ENCODE data around the gene NDUFV3.
"Not testable (repeated sequence)": the region's sequence is repeated elsewhere in the genome, so short reads cannot be mapped to it uniquely, and the experiment has no call there.

NDUFV3 gene

GRCh38 chr21:42887326-42887725 lies 5.8 kb upstream of the NDUFV3 start:
- H3K9me3 ChIP-seq (ENCODE audit: control insufficient read depth in 2 of 2, low read length in 2 of 2) = no peaks in the 10 kb centered on the region
- no peaks in the 10 kb centered on the region for H3K27me3 ChIP-seq (ENCODE audit: control insufficient read depth in 2 of 2, insufficient read depth in 2 of 2, low read length in 2 of 2)
- peaks cover 0 to 1% of the 10 kb centered on the region in 2 donors for H3K4me1 ChIP-seq (ENCODE audit: control insufficient read depth in 2 of 2, insufficient read depth in 2 of 2, low read length in 2 of 2)
- no peaks in the 10 kb centered on the region for H3K36me3 ChIP-seq (ENCODE audit: control insufficient read depth in 2 of 2, insufficient read depth in 2 of 2, low read length in 2 of 2)
- no peak overlapping the region for H3K9ac ChIP-seq (ENCODE audit: low read depth in 1 of 2, low read length in 2 of 2)
- H3K27ac ChIP-seq (ENCODE audit: low read depth in 2 of 2, low read length in 2 of 2) = no peak overlapping the region
- no peak overlapping the region for H3K4me3 ChIP-seq (ENCODE audit: low read length in 2 of 2)

DNA sequence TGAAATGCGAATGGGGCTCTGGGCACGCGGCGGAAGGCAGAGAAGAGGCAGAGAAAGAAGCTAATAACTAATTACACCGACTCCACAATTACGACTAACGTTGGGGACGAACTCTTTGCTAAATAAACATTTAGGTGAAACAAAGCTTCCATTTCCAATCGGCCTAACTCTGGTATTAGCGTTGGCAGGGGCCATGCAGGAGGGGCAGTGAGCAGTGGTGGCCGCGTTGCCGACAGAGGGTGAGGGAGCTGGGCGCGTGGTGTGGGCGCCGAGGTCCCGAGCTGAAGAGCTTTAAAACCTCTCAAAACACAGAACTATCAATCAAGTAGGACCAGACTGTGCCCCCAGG lies 553 bp upstream of the NDUFV3 start:
- Histone ChIP-seq H3K9me3 (ENCODE audit: control insufficient read depth in 2 of 2, low read length in 2 of 2) (no peaks in the 10 kb centered on the region), H3K4me1 (ENCODE audit: control insufficient read depth in 2 of 2, insufficient read depth in 2 of 2, low read length in 2 of 2) (peaks cover 3 to 5% of the 10 kb centered on the region in 2 donors), H3K9ac (ENCODE audit: low read depth in 1 of 2, low read length in 2 of 2) (peak overlapping the region; percentile 97 to 98), H3K27ac (ENCODE audit: low read depth in 2 of 2, low read length in 2 of 2) (peak overlapping the region; percentile 94 to 97), H3K27me3 (ENCODE audit: control insufficient read depth in 2 of 2, insufficient read depth in 2 of 2, low read length in 2 of 2) (no peaks in the 10 kb centered on the region), H3K4me3 (ENCODE audit: low read length in 2 of 2) (peak overlapping the region; percentile 73 to 93), H3K36me3 (ENCODE audit: control insufficient read depth in 2 of 2, insufficient read depth in 2 of 2, low read length in 2 of 2) (peaks cover 6 to 11% of the 10 kb centered on the region in 2 donors)

DNA sequence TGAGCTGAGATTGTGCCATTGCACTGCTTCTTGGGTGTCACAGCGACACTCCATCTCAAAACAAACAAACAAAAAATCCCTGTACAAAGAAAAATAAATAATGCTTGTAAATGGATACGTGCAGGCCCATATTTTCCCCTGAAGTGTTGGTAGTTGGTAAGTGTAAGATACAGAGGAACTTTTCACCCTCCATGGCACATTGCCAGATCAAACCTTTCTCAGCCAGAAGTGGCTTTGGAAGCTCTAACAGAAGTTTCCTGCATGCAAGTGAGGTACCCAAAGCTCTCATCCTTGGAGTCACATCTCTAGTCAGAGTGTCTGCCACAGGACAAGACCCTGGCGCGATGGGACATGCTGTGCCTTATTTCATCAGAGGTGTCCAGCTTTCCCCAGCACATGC lies 7.3 kb downstream of the NDUFV3 start:
- Histone ChIP-seq H3K9ac (ENCODE audit: low read depth in 1 of 2, low read length in 2 of 2) (no peak overlapping the region), H3K4me1 (ENCODE audit: control insufficient read depth in 2 of 2, insufficient read depth in 2 of 2, low read length in 2 of 2) (no peaks in the 10 kb centered on the region), H3K27ac (ENCODE audit: low read depth in 2 of 2, low read length in 2 of 2) (no peak overlapping the region), H3K36me3 (ENCODE audit: control insufficient read depth in 2 of 2, insufficient read depth in 2 of 2, low read length in 2 of 2) (peaks cover 51 to 56% of the 10 kb centered on the region in 2 donors), H3K4me3 (ENCODE audit: low read length in 2 of 2) (no peak overlapping the region), H3K9me3 (ENCODE audit: control insufficient read depth in 2 of 2, low read length in 2 of 2) (no peaks in the 10 kb centered on the region), H3K27me3 (ENCODE audit: control insufficient read depth in 2 of 2, insufficient read depth in 2 of 2, low read length in 2 of 2) (no peaks in the 10 kb centered on the region)

DNA sequence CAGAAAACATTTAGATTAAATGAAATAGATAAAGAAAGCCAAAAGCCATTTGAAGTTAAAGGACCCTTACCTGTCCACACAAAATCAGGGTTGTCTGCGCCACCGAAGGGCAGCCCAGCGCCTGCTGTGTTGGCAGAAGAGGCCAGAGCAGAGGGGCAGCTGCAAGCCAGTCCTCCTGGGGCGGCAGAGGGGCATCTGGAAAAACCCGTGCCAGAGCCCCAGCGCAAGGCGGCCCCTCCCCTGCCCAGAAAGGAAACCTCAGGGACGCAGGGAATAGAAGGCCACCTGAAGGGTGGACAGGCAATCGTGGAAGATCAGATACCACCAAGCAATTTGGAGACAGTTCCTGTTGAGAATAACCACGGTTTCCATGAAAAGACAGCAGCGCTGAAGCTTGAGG lies 10.7 kb downstream of the NDUFV3 start:
- no peaks in the 10 kb centered on the region for H3K4me1 ChIP-seq (ENCODE audit: control insufficient read depth in 2 of 2, insufficient read depth in 2 of 2, low read length in 2 of 2)
- no peak overlapping the region for H3K27ac ChIP-seq (ENCODE audit: low read depth in 2 of 2, low read length in 2 of 2)
- peaks cover 52 to 57% of the 10 kb centered on the region in 2 donors for H3K36me3 ChIP-seq (ENCODE audit: control insufficient read depth in 2 of 2, insufficient read depth in 2 of 2, low read length in 2 of 2)
- no peaks in the 10 kb centered on the region for H3K9me3 ChIP-seq (ENCODE audit: control insufficient read depth in 2 of 2, low read length in 2 of 2)
- no peak overlapping the region for H3K9ac ChIP-seq (ENCODE audit: low read depth in 1 of 2, low read length in 2 of 2)
- no peak overlapping the region for H3K4me3 ChIP-seq (ENCODE audit: low read length in 2 of 2)
- no peaks in the 10 kb centered on the region for H3K27me3 ChIP-seq (ENCODE audit: control insufficient read depth in 2 of 2, insufficient read depth in 2 of 2, low read length in 2 of 2)

GRCh38 chr21:42905195-42905594 lies 12.1 kb downstream of the NDUFV3 start:
- H3K9me3 ChIP-seq (ENCODE audit: control insufficient read depth in 2 of 2, low read length in 2 of 2) = no peaks in the 10 kb centered on the region
- H3K36me3 ChIP-seq (ENCODE audit: control insufficient read depth in 2 of 2, insufficient read depth in 2 of 2, low read length in 2 of 2) = peaks cover 51 to 63% of the 10 kb centered on the region in 2 donors
- no peaks in the 10 kb centered on the region for H3K27me3 ChIP-seq (ENCODE audit: control insufficient read depth in 2 of 2, insufficient read depth in 2 of 2, low read length in 2 of 2)
- H3K4me1 ChIP-seq (ENCODE audit: control insufficient read depth in 2 of 2, insufficient read depth in 2 of 2, low read length in 2 of 2) = no peaks in the 10 kb centered on the region
- no peak overlapping the region for H3K9ac ChIP-seq (ENCODE audit: low read depth in 1 of 2, low read length in 2 of 2)
- H3K4me3 ChIP-seq (ENCODE audit: low read length in 2 of 2) = no peak overlapping the region
- H3K27ac ChIP-seq (ENCODE audit: low read depth in 2 of 2, low read length in 2 of 2) = no peak overlapping the region

DNA sequence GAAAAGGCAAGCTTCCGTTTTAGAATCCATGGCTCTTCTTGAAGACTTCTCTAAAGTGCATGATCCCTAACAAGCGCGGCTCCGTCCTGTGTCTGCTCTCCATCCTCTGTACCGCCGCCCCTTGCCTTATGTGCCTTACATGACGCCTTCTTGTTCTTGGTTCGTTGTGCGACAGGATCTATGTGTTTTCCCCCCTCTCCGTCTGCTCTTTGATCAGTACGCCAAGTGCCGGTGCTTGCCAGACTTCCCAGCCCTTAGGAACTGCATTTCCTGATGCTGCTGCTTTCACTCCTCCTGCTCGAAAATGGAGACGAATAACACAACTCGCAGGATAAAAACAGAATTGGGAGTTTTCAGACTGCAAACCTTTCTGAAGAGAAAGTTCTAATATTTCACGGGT lies 13.1 kb downstream of the NDUFV3 start:
- H3K4me3 ChIP-seq (ENCODE audit: low read length in 2 of 2) = no peak overlapping the region
- H3K36me3 ChIP-seq (ENCODE audit: control insufficient read depth in 2 of 2, insufficient read depth in 2 of 2, low read length in 2 of 2) = peaks cover 54 to 56% of the 10 kb centered on the region in 2 donors
- H3K27ac ChIP-seq (ENCODE audit: low read depth in 2 of 2, low read length in 2 of 2) = no peak overlapping the region
- H3K9ac ChIP-seq (ENCODE audit: low read depth in 1 of 2, low read length in 2 of 2) = no peak overlapping the region
- no peaks in the 10 kb centered on the region for H3K9me3 ChIP-seq (ENCODE audit: control insufficient read depth in 2 of 2, low read length in 2 of 2)
- H3K27me3 ChIP-seq (ENCODE audit: control insufficient read depth in 2 of 2, insufficient read depth in 2 of 2, low read length in 2 of 2) = no peaks in the 10 kb centered on the region
- H3K4me1 ChIP-seq (ENCODE audit: control insufficient read depth in 2 of 2, insufficient read depth in 2 of 2, low read length in 2 of 2) = no peaks in the 10 kb centered on the region

GRCh38 chr21:42908484-42908883 lies 15.4 kb downstream of the NDUFV3 start:
- peaks cover 46 to 51% of the 10 kb centered on the region in 2 donors for H3K36me3 ChIP-seq (ENCODE audit: control insufficient read depth in 2 of 2, insufficient read depth in 2 of 2, low read length in 2 of 2)

DNA sequence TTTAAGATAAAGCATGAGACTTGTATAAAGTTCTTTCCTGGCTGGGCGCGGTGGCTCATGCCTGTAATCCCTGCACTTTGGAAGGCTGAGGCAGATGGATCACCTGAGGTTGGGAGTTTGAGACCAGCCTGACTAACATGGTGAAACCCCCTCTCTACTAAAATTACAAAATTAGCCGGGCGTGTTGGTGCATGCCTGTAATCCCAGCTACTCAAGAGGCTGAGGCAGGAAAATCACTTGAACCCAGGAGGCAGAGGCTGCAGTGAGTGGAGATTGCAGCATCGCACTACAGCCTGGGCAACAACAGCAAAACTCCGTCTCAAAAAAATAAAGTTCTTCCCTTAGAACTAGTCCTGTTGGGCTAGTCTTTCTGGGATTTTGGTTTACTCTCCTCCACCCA lies 18.8 kb downstream of the NDUFV3 start:
- not testable (repeated sequence) for H3K9ac ChIP-seq (ENCODE audit: low read depth in 1 of 2, low read length in 2 of 2); H3K27me3 ChIP-seq (ENCODE audit: control insufficient read depth in 2 of 2, insufficient read depth in 2 of 2, low read length in 2 of 2); H3K27ac ChIP-seq (ENCODE audit: low read depth in 2 of 2, low read length in 2 of 2); H3K4me1 ChIP-seq (ENCODE audit: control insufficient read depth in 2 of 2, insufficient read depth in 2 of 2, low read length in 2 of 2); H3K4me3 ChIP-seq (ENCODE audit: low read length in 2 of 2); H3K9me3 ChIP-seq (ENCODE audit: control insufficient read depth in 2 of 2, low read length in 2 of 2)
- peaks cover 21 to 24% of the 10 kb centered on the region in 2 donors for H3K36me3 ChIP-seq (ENCODE audit: control insufficient read depth in 2 of 2, insufficient read depth in 2 of 2, low read length in 2 of 2)

More at GRCh38 chr21:42908484-42908883, 15.4 kb downstream of the NDUFV3 start:
- not testable (repeated sequence) for H3K4me3 ChIP-seq (ENCODE audit: low read length in 2 of 2); H3K9me3 ChIP-seq (ENCODE audit: control insufficient read depth in 2 of 2, low read length in 2 of 2); H3K9ac ChIP-seq (ENCODE audit: low read depth in 1 of 2, low read length in 2 of 2); H3K27me3 ChIP-seq (ENCODE audit: control insufficient read depth in 2 of 2, insufficient read depth in 2 of 2, low read length in 2 of 2); H3K27ac ChIP-seq (ENCODE audit: low read depth in 2 of 2, low read length in 2 of 2); H3K4me1 ChIP-seq (ENCODE audit: control insufficient read depth in 2 of 2, insufficient read depth in 2 of 2, low read length in 2 of 2)

DNA sequence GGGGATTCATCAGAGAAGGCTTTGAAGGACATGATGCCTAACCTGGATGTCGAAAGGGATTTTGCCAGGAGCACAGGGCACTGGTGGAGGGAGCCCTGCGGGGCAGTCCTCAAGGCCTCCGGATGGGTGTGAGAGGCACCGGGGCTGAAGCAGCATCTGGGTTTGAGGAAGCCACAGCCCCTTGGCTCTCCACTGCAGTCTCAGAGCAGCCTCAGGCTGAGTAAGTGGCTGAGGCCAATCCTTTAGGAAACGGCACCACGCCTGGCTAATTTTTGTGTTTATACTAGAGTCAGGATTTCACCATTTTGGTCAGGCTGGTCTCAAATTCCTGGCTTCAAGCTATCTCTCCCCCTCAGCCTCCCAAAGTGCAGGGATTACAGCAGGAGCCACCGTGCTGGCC lies 20.4 kb downstream of the NDUFV3 start:
- Histone ChIP-seq H3K9me3 (ENCODE audit: control insufficient read depth in 2 of 2, low read length in 2 of 2) (no peaks in the 10 kb centered on the region), H3K4me3 (ENCODE audit: low read length in 2 of 2) (no peak overlapping the region), H3K4me1 (ENCODE audit: control insufficient read depth in 2 of 2, insufficient read depth in 2 of 2, low read length in 2 of 2) (no peaks in the 10 kb centered on the region), H3K9ac (ENCODE audit: low read depth in 1 of 2, low read length in 2 of 2) (no peak overlapping the region), H3K27me3 (ENCODE audit: control insufficient read depth in 2 of 2, insufficient read depth in 2 of 2, low read length in 2 of 2) (no peaks in the 10 kb centered on the region), H3K36me3 (ENCODE audit: control insufficient read depth in 2 of 2, insufficient read depth in 2 of 2, low read length in 2 of 2) (peaks cover 19 to 23% of the 10 kb centered on the region in 2 donors), H3K27ac (ENCODE audit: low read depth in 2 of 2, low read length in 2 of 2) (no peak overlapping the region)

DNA sequence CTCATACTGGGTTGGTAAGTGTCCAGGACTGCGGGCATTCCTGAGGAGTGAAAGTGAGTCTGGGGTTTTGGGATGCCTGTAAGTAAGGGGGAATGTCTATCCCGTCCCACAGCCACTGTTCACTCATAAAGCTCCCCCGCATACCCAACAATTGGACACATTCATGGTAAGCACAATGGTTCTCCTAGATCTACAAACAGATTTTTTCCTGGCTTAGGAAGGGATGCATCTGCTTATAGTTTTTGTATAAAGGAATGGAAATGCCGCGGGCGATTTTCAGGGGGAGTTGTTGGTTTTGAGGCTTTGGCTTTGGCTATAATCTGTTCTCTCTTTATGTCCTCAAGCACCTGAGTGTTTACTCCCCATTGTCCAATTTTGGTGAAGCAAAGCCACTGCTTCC lies 25.2 kb downstream of the NDUFV3 start:
- Histone ChIP-seq H3K36me3 (ENCODE audit: control insufficient read depth in 2 of 2, insufficient read depth in 2 of 2, low read length in 2 of 2) (no peaks in the 10 kb centered on the region), H3K4me3 (ENCODE audit: low read length in 2 of 2) (no peak overlapping the region), H3K27me3 (ENCODE audit: control insufficient read depth in 2 of 2, insufficient read depth in 2 of 2, low read length in 2 of 2) (no peaks in the 10 kb centered on the region), H3K27ac (ENCODE audit: low read depth in 2 of 2, low read length in 2 of 2) (no peak overlapping the region), H3K9ac (ENCODE audit: low read depth in 1 of 2, low read length in 2 of 2) (no peak overlapping the region), H3K4me1 (ENCODE audit: control insufficient read depth in 2 of 2, insufficient read depth in 2 of 2, low read length in 2 of 2) (no peaks in the 10 kb centered on the region), H3K9me3 (ENCODE audit: control insufficient read depth in 2 of 2, low read length in 2 of 2) (no peaks in the 10 kb centered on the region)

- H3K9me3 ChIP-seq (ENCODE audit: control insufficient read depth in 2 of 2, low read length in 2 of 2) = no peaks in the 10 kb centered on the region
- no peaks in the 10 kb centered on the region for H3K27me3 ChIP-seq (ENCODE audit: control insufficient read depth in 2 of 2, insufficient read depth in 2 of 2, low read length in 2 of 2)
- peaks cover 6 to 8% of the 10 kb centered on the region in 2 donors for H3K4me1 ChIP-seq (ENCODE audit: control insufficient read depth in 2 of 2, insufficient read depth in 2 of 2, low read length in 2 of 2)
- no peak overlapping the region for H3K9ac ChIP-seq (ENCODE audit: low read depth in 1 of 2, low read length in 2 of 2)
- H3K27ac ChIP-seq (ENCODE audit: low read depth in 2 of 2, low read length in 2 of 2) = no peak overlapping the region
- H3K4me3 ChIP-seq (ENCODE audit: low read length in 2 of 2) = no peak overlapping the region
- H3K36me3 ChIP-seq (ENCODE audit: control insufficient read depth in 2 of 2, insufficient read depth in 2 of 2, low read length in 2 of 2) = no peaks in the 10 kb centered on the region
Observed at GRCh38 chr21:42921927-42922326, 28.8 kb downstream of the NDUFV3 start.

Measured in mucosa of rectum (tissue), 2 donors.